Spleen (tissue), 11 donors: ENCODE data around the gene IDH2. TPM values are rescaled to one million over a fixed set of nuclear protein-coding genes. Genes with fewer than 3 reads are reported as not detected.
A peak's percentile ranks its signal among the peaks of the same experiment; 100 is the strongest.

Source experiments
- DNase-seq: peaks from one replicate; pipeline ENCODE4 v3.0.0-alpha.2; 2020
- H3K27ac ChIP-seq, 8 donors: fragments of 200-600 bp; sonication (generic) in 7 of 8; 1 replicate in 4 of 8; 2 replicates in 4 of 8; pipeline versions ENCODE4 v1.5.0 to v1.8.0; 2016 to 2021; ENCODE audit warnings: inconsistent platforms in 4 of 8, mild to moderate bottlenecking in 4 of 8, moderate library complexity in 1 of 8
- H3K27me3 ChIP-seq, 7 donors: fragments of 200-600 bp; sonication (generic) in 6 of 7; replicated peaks in 1 of 7; 1 replicate in 4 of 7; 2 replicates in 3 of 7; pipeline versions ENCODE4 v1.5.0 to v1.8.0; 2016 to 2021; ENCODE audit warnings: inconsistent platforms in 3 of 7, mild to moderate bottlenecking in 1 of 7
- H3K36me3 ChIP-seq, 6 donors: fragments of 200-600 bp; sonication (generic) in 5 of 6; 1 replicate in 4 of 6; 2 replicates in 2 of 6; pipeline versions ENCODE4 v1.5.0 to v1.8.0; 2016 to 2021; ENCODE audit warnings: inconsistent platforms in 2 of 6
- H3K4me1 ChIP-seq, 6 donors: fragments of 200-600 bp; sonication (generic) in 5 of 6; 1 replicate in 3 of 6; 2 replicates in 3 of 6; pipeline versions ENCODE4 v1.5.0 to v1.8.0; 2016 to 2021; ENCODE audit warnings: inconsistent platforms in 3 of 6
- H3K4me3 ChIP-seq, 8 donors: fragments of 200-600 bp; sonication (generic) in 7 of 8; 1 replicate in 4 of 8; 2 replicates in 4 of 8; pipeline versions ENCODE4 v1.5.0 to v1.8.0; 2016 to 2021; ENCODE audit warnings: inconsistent platforms in 4 of 8, mild to moderate bottlenecking in 4 of 8, moderate library complexity in 2 of 8
- H3K9me3 ChIP-seq, 8 donors: fragments of 200-600 bp; sonication (generic) in 7 of 8; 1 replicate in 4 of 8; 2 replicates in 4 of 8; pipeline versions ENCODE4 v1.5.0 to v1.8.0; 2016 to 2021; ENCODE audit warnings: inconsistent platforms in 4 of 8
- POLR2A ChIP-seq, 3 donors: fragments of 450-650 bp; IDR thresholded peaks; one replicate each; pipeline ENCODE4 v1.5.1; 2017; ENCODE audit warnings: antibody characterized with exemption in 3 of 3, mild to moderate bottlenecking in 1 of 3
- POLR2AphosphoS5 ChIP-seq, 3 donors: sonication (generic); formaldehyde crosslinking; IDR thresholded peaks; one replicate each; pipeline ENCODE4 v1.5.1; 2017; ENCODE audit warnings: antibody characterized with exemption in 3 of 3
- WGBS, 5 donors: extraction: QIAGEN DNeasy Blood & Tissue Kit in 3 of 5; methylation state at CpG; one replicate each; pipeline versions ENCODE4 v1.1.5 to v1.1.7; 2013 to 2018; 5-methylcytosine and 5-hydroxymethylcytosine counted together
- intact Hi-C: fragments of 100-400 bp; cut with DNase I; formaldehyde crosslinking; loops from one replicate; pipeline ENCODE4 v1.15.0; 2023; ENCODE audit warnings: low total_unique reads
- polyA plus RNA-seq, 3 donors: library from polyadenylated mRNA; stranded (reverse); fragments of 200-250 nt; gene quantifications; one replicate each; pipeline ENCODE4 v1.2.1, GENCODE V29; 2013
- total RNA-seq, 7 donors: library from RNA; depleted of rRNA in 3 of 7; stranded (reverse); fragments of >200 nt in 3 of 7; fragmentation: NEBNext Ultra II Directional in 4 of 7; extraction: Animal tissue kit (Norgen Biotek cat#: 25700) in 4 of 7; gene quantifications; one replicate each; pipeline versions ENCODE4 v1.1.0 to v1.2.1, GENCODE V29; 2016 to 2021
- TF ChIP-seq, protein P1 (sequence below), 11 experiments: fragments of 200-600 bp in 7 of 11; fragments of 450-650 bp in 4 of 11; sonication (generic) in 4 of 11; IDR thresholded peaks in 8 of 11; conservative IDR thresholded peaks in 3 of 11; 1 replicate in 7 of 11; 2 replicates in 4 of 11; pipeline versions ENCODE4 v1.4.0 to v1.8.0; 2016 to 2021; ENCODE audit warnings: antibody characterized with exemption in 11 of 11, inconsistent platforms in 4 of 11, mild to moderate bottlenecking in 1 of 11
- donor health status: healthy with polysubstance abuse.
- donor health status: DM: no; HTN: no; CAD: no; lungs with moderate emphysema.
- donor health status: DM: no; HTN: no; CAD: no.
- donor health status: Bipolar disorder and iron deficiency.
- donor health status: healthy.
- donor health status: DM: no; HTN: no; CAD: no.
- donor health status: DM: yes; HTN: yes; CAD: no.

IDH2 gene
- total and polyA plus RNA-seq, 10 donors: 36.4 to 70.9 (median 53.0) TPM

GRCh38 chr15:90083954-90084607, 18.2 kb downstream of the IDH2 start:
- TF ChIP-seq POLR2AphosphoS5 (IDR thresholded peaks at IDR 0.05) (peak in 1 of 3 donors; percentile 51), POLR2A (IDR thresholded peaks at IDR 0.05) (no peak)
- TF ChIP-seq, protein P1, sequence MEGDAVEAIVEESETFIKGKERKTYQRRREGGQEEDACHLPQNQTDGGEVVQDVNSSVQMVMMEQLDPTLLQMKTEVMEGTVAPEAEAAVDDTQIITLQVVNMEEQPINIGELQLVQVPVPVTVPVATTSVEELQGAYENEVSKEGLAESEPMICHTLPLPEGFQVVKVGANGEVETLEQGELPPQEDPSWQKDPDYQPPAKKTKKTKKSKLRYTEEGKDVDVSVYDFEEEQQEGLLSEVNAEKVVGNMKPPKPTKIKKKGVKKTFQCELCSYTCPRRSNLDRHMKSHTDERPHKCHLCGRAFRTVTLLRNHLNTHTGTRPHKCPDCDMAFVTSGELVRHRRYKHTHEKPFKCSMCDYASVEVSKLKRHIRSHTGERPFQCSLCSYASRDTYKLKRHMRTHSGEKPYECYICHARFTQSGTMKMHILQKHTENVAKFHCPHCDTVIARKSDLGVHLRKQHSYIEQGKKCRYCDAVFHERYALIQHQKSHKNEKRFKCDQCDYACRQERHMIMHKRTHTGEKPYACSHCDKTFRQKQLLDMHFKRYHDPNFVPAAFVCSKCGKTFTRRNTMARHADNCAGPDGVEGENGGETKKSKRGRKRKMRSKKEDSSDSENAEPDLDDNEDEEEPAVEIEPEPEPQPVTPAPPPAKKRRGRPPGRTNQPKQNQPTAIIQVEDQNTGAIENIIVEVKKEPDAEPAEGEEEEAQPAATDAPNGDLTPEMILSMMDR (IDR thresholded peaks at IDR 0.05 in 8 of 11, conservative IDR thresholded peaks at IDR 0.05 in 3 of 11): no peak
- no peak for DNase-seq
- WGBS, 5 donors: 76 to 85% (median 78%) methylated on average over 6 to 14 of the region's 14 CpGs
- Histone ChIP-seq H3K27me3 (no peaks in the 10 kb centered on the region), H3K36me3 (peaks cover 0 to 100% (median 69%) of the 10 kb centered on the region in 6 donors), H3K9me3 (no peaks in the 10 kb centered on the region), H3K4me1 (peaks cover 0 to 44% (median 9%) of the 10 kb centered on the region in 6 donors), H3K4me3 (no peak overlapping the region), H3K27ac (peak overlapping the region in 2 of 8 donors; percentile 38 to 58)
- intact Hi-C loops: loop anchor here (10.0 kb wide), 1 partner anchor 319 kb away; no protein-coding TSS in a partner anchor

GRCh38 chr15:90083419-90083818, 18.8 kb downstream of the IDH2 start:
- Histone ChIP-seq H3K4me3 (no peak overlapping the region), H3K9me3 (no peaks in the 10 kb centered on the region), H3K27me3 (no peaks in the 10 kb centered on the region), H3K4me1 (peaks cover 0 to 44% (median 9%) of the 10 kb centered on the region in 6 donors), H3K27ac (peak overlapping the region in 2 of 8 donors; percentile 10 to 19), H3K36me3 (peaks cover 0 to 100% (median 69%) of the 10 kb centered on the region in 6 donors)
- no peak for TF ChIP-seq POLR2A (IDR thresholded peaks at IDR 0.05)
- TF ChIP-seq POLR2AphosphoS5 (IDR thresholded peaks at IDR 0.05): no peak
- TF ChIP-seq, protein P1 (IDR thresholded peaks at IDR 0.05 in 8 of 11, conservative IDR thresholded peaks at IDR 0.05 in 3 of 11): no peak
- no peak for DNase-seq
- intact Hi-C loops: loop anchor here (10.0 kb wide), 1 partner anchor 319 kb away; no protein-coding TSS in a partner anchor
- WGBS, 5 donors: 89 to 96% (median 95%) methylated on average over 5 of the region's 5 CpGs

DNA sequence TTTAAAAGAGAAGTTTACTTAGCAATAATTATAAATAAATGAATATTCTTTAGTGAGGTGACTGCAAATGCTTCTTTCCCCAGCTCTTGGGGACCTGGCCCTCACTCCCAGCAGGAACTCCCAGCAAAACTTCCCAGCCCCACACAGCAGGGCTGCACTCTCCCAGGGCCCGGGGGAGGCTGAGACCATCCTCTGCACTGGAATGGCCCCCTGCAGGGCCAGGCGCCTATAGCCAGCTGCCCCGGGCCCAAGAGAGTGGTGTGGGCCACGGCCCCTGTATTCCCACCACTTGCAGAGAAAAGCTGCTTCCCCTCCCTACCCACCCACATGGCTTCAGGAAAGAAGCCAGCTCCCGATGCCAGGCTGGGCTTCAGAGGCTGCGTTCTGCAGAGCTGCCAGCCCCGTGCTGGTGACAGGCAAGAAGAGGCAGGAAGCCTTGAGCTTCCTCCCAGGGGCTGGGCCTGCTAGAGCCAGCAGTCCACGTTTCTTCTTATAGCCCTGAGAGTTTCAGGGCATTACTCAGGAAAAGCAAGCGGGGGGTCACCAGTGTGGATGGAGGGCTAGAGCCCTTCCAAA, 20.0 kb downstream of the IDH2 start:
- WGBS, 5 donors: 38 to 59% (median 49%) methylated on average over 4 to 9 of the region's 9 CpGs
- no peaks in the 10 kb centered on the region for H3K27me3 ChIP-seq
- peaks cover 0 to 100% (median 65%) of the 10 kb centered on the region in 6 donors for H3K36me3 ChIP-seq
- H3K4me3 ChIP-seq: no peak overlapping the region
- peak overlapping the region in 4 of 8 donors; percentile 32 to 55 (median 46) for H3K27ac ChIP-seq
- DNase-seq: no peak
- intact Hi-C loops: loop anchor here (10.0 kb wide), 1 partner anchor 317 kb away; no protein-coding TSS in a partner anchor
- TF ChIP-seq POLR2AphosphoS5 (IDR thresholded peaks at IDR 0.05): peak; percentile 6 to 41 (median 27)
- TF ChIP-seq, protein P1 (IDR thresholded peaks at IDR 0.05 in 8 of 11, conservative IDR thresholded peaks at IDR 0.05 in 3 of 11): no peak
- peaks cover 0 to 42% (median 7%) of the 10 kb centered on the region in 6 donors for H3K4me1 ChIP-seq
- no peaks in the 10 kb centered on the region for H3K9me3 ChIP-seq
